Transverse colon (tissue), 3 donors: Measurements from ENCODE around the gene PACS1.

Experiments used
- CTCF ChIP-seq, 5 experiments: fragments of 200-600 bp in 3 of 5; fragments of 450-650 bp in 2 of 5; sonication (generic) in 3 of 5; IDR thresholded peaks; 1 replicate in 2 of 5; 2 replicates in 3 of 5; pipeline ENCODE4 v1.5.1; 2016 to 2017; ENCODE audit warnings: antibody characterized with exemption in 5 of 5, inconsistent platforms in 3 of 5, mild to moderate bottlenecking in 2 of 5, moderate library complexity in 1 of 5
- POLR2A ChIP-seq: fragments of 450-650 bp; IDR thresholded peaks from one replicate; pipeline ENCODE4 v1.6.1; 2016; ENCODE audit warnings: antibody characterized with exemption, mild to moderate bottlenecking, moderate library complexity

GRCh38 chr11:66154109-66154508, 84.0 kb downstream of the PACS1 start:
- no peak for TF ChIP-seq CTCF (IDR thresholded peaks at IDR 0.05)
- no peak for TF ChIP-seq POLR2A
